Measurements from ENCODE around the gene POLR2J2.
"Not testable (repeated sequence)": the region's sequence is repeated elsewhere in the genome, so short reads cannot be mapped to it uniquely, and the experiment has no call there.

Gene POLR2J2

GRCh38 chr7:102671166-102671955 lies at the start of gene POLR2J2:
POLR2J2 (minus strand) TSS chr7:102671663; CDS start chr7:102671601, 62 bp downstream.
- not testable (repeated sequence) for DNase-seq (ENCODE audit: extremely low read depth, low read depth)

- not testable (repeated sequence) for DNase-seq (ENCODE audit: extremely low read depth, low read depth)
Measured at GRCh38 chr7:102718491-102718890, 47.0 kb upstream of the POLR2J2 start.

- not testable (repeated sequence) for DNase-seq (ENCODE audit: extremely low read depth, low read depth)
Measured at GRCh38 chr7:102715718-102716117, 44.3 kb upstream of the POLR2J2 start.

GRCh38 chr7:102714774-102715522 lies 43.5 kb upstream of the POLR2J2 start:
- not testable (repeated sequence) for DNase-seq (ENCODE audit: extremely low read depth, low read depth)

- not testable (repeated sequence) for DNase-seq (ENCODE audit: extremely low read depth, low read depth)
Measured at GRCh38 chr7:102713691-102714080, 42.2 kb upstream of the POLR2J2 start.

- DNase-seq (ENCODE audit: extremely low read depth, low read depth): not testable (repeated sequence)
Measured at GRCh38 chr7:102713011-102713690, 41.7 kb upstream of the POLR2J2 start.

- DNase-seq (ENCODE audit: extremely low read depth, low read depth): not testable (repeated sequence)
Measured at GRCh38 chr7:102698962-102699750, 27.7 kb upstream of the POLR2J2 start.

- not testable (repeated sequence) for DNase-seq (ENCODE audit: extremely low read depth, low read depth)
Measured at GRCh38 chr7:102697642-102698512, 26.4 kb upstream of the POLR2J2 start.

GRCh38 chr7:102696009-102696408 lies 24.5 kb upstream of the POLR2J2 start:
- DNase-seq (ENCODE audit: extremely low read depth, low read depth): not testable (repeated sequence)

- DNase-seq (ENCODE audit: extremely low read depth, low read depth): not testable (repeated sequence)
Measured at GRCh38 chr7:102695033-102695552, 23.6 kb upstream of the POLR2J2 start.

GRCh38 chr7:102694008-102694407 lies 22.5 kb upstream of the POLR2J2 start:
- DNase-seq (ENCODE audit: extremely low read depth, low read depth): not testable (repeated sequence)

GRCh38 chr7:102690602-102691001 lies 19.1 kb upstream of the POLR2J2 start:
- DNase-seq (ENCODE audit: extremely low read depth, low read depth): not testable (repeated sequence)

- DNase-seq (ENCODE audit: extremely low read depth, low read depth): not testable (repeated sequence)
Measured at GRCh38 chr7:102689436-102690282, 18.2 kb upstream of the POLR2J2 start.

- DNase-seq (ENCODE audit: extremely low read depth, low read depth): not testable (repeated sequence)
Measured at GRCh38 chr7:102688299-102689036, 17.0 kb upstream of the POLR2J2 start.

GRCh38 chr7:102682560-102682959 lies 11.1 kb upstream of the POLR2J2 start:
- DNase-seq (ENCODE audit: extremely low read depth, low read depth): not testable (repeated sequence)

GRCh38 chr7:102680780-102681179 lies 9.3 kb upstream of the POLR2J2 start:
- not testable (repeated sequence) for DNase-seq (ENCODE audit: extremely low read depth, low read depth)

GRCh38 chr7:102675545-102675944 lies 4.1 kb upstream of the POLR2J2 start:
- DNase-seq (ENCODE audit: extremely low read depth, low read depth): not testable (repeated sequence)
